Muscle of leg (tissue), 11 donors: ENCODE results near the gene IDI1. TPM values are rescaled to one million over a fixed set of nuclear protein-coding genes. Genes with fewer than 3 reads are reported as not detected.

Experiments
- DNase-seq: peaks from one replicate; pipeline ENCODE4 v3.0.0; 2013
- H3K27ac ChIP-seq: one replicate; pipeline ENCODE4 v1.5.1; 2013; ENCODE audit warnings: mild to moderate bottlenecking, low read length, control low read depth
- H3K27me3 ChIP-seq: one replicate; pipeline ENCODE4 v1.6.1; 2013; ENCODE audit warnings: low read length; ENCODE audit not compliant: control insufficient read depth, insufficient read depth
- H3K36me3 ChIP-seq: one replicate; pipeline ENCODE4 v1.6.1; 2013; ENCODE audit warnings: low read length; ENCODE audit not compliant: control insufficient read depth, insufficient read depth
- H3K4me1 ChIP-seq: one replicate; pipeline ENCODE4 v1.6.1; 2013; ENCODE audit warnings: low read length; ENCODE audit not compliant: control insufficient read depth, insufficient read depth
- H3K4me3 ChIP-seq: one replicate; pipeline ENCODE4 v1.5.1; 2013; ENCODE audit warnings: low read length, control low read depth
- H3K9me3 ChIP-seq: replicated peaks from 2 replicates; pipeline ENCODE4 v1.6.1; 2013; ENCODE audit warnings: low read depth, low read length; ENCODE audit not compliant: control insufficient read depth
- WGBS: methylation state at CpG from one replicate; pipeline ENCODE4 v1.1.5; 2013; ENCODE audit warnings: missing lambda C conversion rate; ENCODE audit not compliant: insufficient coverage; 5-methylcytosine and 5-hydroxymethylcytosine counted together
- polyA plus RNA-seq, 8 donors: library from polyadenylated mRNA; unstranded; fragments of 120-200 nt; gene quantifications; one replicate each; pipeline versions ENCODE4 v1.2.1 to v1.2.3, GENCODE V29; 2013; ENCODE audit warnings: inconsistent platforms in 1 of 8, low replicate concordance in 1 of 8; ENCODE audit not compliant: insufficient read length in 8 of 8, insufficient read depth in 1 of 8
- total RNA-seq: library from RNA; stranded (reverse); fragments of 120-200 nt; gene quantifications from one replicate; pipeline ENCODE4 v1.2.4, GENCODE V29; 2013

Gene IDI1
- total and polyA plus RNA-seq, 9 donors: 29.7 to 55.0 (median 43.9) TPM

DNA sequence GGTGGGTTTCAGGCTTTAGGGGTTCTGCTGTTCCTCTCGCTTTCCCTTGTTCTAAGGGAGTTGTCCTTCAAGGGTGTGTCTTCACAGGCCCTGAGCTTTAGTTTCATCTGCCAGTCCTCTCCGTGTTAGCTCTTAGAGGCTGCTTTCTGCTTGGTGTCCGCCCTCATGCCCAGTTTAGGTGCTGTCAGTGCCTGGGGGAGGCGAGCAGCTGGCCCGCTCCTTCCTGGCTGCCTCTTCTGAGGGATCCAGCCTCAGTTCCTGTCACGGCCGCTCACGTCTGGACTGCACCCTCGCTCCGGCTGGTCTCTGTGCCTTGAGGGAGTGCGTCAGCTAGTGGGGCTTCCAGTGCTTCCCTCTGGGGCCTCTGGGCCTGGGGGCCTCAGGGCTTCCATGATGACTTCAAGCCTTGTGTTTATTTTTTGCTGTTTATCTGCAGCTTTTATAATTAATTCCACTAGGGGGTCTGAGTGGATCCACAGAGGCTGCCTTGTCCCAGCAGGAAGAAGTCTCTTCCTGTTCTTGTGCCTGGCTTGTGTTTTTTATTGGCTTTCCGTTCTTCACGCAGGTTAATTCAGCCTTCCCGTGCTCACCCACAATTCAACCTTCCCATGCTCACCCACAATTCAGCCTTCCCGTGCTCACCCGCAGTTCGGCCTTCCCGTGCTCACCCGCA lies 40.2 kb upstream of the IDI1 start:
- no peaks in the 10 kb centered on the region for H3K27me3 ChIP-seq
- no peak overlapping the region for H3K27ac ChIP-seq
- peaks cover 76% of the 10 kb centered on the region for H3K36me3 ChIP-seq

DNA sequence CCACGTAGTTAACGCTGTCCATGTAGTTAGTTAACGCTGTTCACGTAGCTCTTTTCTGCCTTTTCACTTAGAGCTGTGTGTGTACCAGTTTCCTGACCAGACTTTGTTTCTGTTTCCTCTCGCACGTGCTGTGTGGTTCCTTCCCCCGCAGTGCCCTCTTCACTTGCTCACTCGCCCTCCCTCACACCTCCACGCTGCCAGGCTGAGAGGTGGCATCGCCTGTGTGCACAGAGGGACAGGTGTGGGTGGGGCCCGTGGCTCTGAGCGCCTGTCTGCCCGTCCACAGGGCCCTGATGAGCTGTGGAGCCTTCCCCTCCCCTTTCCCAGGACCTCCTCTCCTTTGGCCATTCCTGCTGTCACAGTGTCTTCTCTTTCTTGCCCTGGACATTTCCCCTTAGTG lies 37.9 kb upstream of the IDI1 start:
- Histone ChIP-seq H3K4me3 (no peak overlapping the region), H3K9me3 (no peaks in the 10 kb centered on the region), H3K36me3 (peaks cover 79% of the 10 kb centered on the region), H3K4me1 (no peaks in the 10 kb centered on the region), H3K27me3 (no peaks in the 10 kb centered on the region), H3K27ac (no peak overlapping the region)
- WGBS: 91% methylated on average over 12 of the region's 13 CpGs
- DNase-seq: no peak

More for the DNA sequence above, 40.2 kb upstream of the IDI1 start:
- WGBS: 83% methylated on average over 13 of the region's 19 CpGs
- DNase-seq: no peak
- Histone ChIP-seq H3K4me1 (no peaks in the 10 kb centered on the region), H3K9me3 (no peaks in the 10 kb centered on the region), H3K4me3 (no peak overlapping the region)

- Histone ChIP-seq H3K27me3 (no peaks in the 10 kb centered on the region), H3K9me3 (no peaks in the 10 kb centered on the region)
- 100% methylated on average over 3 of the region's 4 CpGs for WGBS
Measured at GRCh38 chr10:1085258-1085657, 36.3 kb upstream of the IDI1 start.

DNA sequence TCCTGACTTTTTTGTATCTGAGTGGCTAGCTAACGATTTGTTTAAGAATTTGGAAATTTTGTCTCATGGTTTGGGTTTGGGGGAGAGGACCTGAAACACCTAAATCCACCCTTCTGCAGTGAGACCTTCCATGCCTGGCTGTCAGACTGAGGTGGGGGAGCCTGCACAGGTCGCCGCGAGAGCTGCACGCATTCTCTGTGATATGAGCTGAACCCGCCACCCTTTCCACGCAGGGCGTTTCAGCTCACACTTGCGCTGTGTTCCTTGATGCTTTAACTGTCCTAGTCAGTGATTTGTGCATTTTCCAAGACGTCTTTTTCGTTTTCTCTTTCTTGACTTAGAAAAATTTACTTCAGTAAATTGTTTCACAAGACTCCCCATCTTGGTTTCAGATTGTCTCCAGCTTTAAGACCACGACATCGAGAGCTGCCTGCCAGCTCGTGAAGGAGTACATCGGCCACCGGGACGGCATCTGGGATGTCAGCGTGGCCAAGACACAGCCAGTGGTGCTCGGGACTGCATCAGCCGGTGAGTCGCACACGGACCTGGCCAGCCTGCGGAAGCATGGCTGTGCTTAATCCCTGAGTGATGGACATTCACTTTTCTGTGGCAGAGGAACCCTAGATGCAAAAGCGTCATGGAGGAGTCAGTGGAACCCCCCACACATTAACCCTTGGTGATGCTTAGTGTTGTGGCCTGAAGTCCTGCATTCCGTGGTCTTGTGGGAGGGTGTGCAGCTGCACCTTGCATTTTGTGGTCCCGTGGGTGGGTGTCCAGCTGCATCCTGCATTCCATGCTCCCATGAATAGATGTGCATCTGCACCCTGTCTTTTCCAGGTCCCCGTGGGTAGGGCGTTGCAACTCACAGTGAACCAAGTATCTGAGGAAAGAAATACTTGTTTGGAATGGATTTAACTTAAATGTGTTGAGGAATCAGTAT lies 35.4 kb upstream of the IDI1 start:
- peaks cover 72% of the 10 kb centered on the region for H3K36me3 ChIP-seq
- H3K4me1 ChIP-seq: no peaks in the 10 kb centered on the region
- WGBS: 91% methylated on average over 25 of the region's 28 CpGs
- H3K27me3 ChIP-seq: no peaks in the 10 kb centered on the region
- no peak for DNase-seq
- H3K9me3 ChIP-seq: no peaks in the 10 kb centered on the region
- H3K27ac ChIP-seq: no peak overlapping the region
- H3K4me3 ChIP-seq: no peak overlapping the region

More at GRCh38 chr10:1085258-1085657, 36.3 kb upstream of the IDI1 start:
- no peak overlapping the region for H3K27ac ChIP-seq
- no peak overlapping the region for H3K4me3 ChIP-seq
- H3K36me3 ChIP-seq: peaks cover 73% of the 10 kb centered on the region
- no peaks in the 10 kb centered on the region for H3K4me1 ChIP-seq
- DNase-seq: no peak

GRCh38 chr10:1083581-1083980 lies 34.7 kb upstream of the IDI1 start:
- WGBS: 83% methylated on average over 15 of the region's 17 CpGs
- H3K36me3 ChIP-seq: peaks cover 69% of the 10 kb centered on the region

DNA sequence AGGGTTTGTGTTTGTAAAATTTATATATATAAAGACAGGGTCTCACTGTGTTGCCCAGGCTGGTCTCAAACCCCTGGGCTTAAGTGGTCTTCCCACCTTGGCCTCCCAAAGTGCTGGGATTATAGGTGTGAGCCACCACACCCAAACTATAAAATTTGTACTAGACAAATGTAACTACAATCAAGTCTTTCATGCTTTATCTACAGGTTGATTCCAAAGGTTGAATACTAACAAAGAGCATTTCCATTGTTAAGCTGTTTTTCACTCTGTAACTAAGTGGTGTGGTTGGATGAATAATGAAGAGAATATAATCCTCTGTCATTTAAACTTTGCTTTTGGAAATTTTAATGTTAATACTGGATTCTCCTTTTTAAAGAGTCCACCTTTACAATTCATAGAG lies 29.7 kb upstream of the IDI1 start:
- Histone ChIP-seq H3K27ac (no peak overlapping the region), H3K4me3 (no peak overlapping the region), H3K36me3 (peaks cover 38% of the 10 kb centered on the region), H3K27me3 (no peaks in the 10 kb centered on the region), H3K4me1 (no peaks in the 10 kb centered on the region), H3K9me3 (no peaks in the 10 kb centered on the region)
- DNase-seq: no peak

More at GRCh38 chr10:1083581-1083980, 34.7 kb upstream of the IDI1 start:
- Histone ChIP-seq H3K27ac (no peak overlapping the region), H3K9me3 (no peaks in the 10 kb centered on the region), H3K4me1 (no peaks in the 10 kb centered on the region), H3K27me3 (no peaks in the 10 kb centered on the region), H3K4me3 (no peak overlapping the region)
- no peak for DNase-seq

GRCh38 chr10:1074748-1075308 lies 25.9 kb upstream of the IDI1 start:
- WGBS: 88% methylated on average over 16 of the region's 18 CpGs
- Histone ChIP-seq H3K36me3 (peaks cover 23% of the 10 kb centered on the region), H3K27me3 (no peaks in the 10 kb centered on the region), H3K27ac (no peak overlapping the region), H3K4me1 (no peaks in the 10 kb centered on the region), H3K9me3 (no peaks in the 10 kb centered on the region), H3K4me3 (no peak overlapping the region)
- no peak for DNase-seq

GRCh38 chr10:1074052-1074747 lies 25.3 kb upstream of the IDI1 start:
- no peaks in the 10 kb centered on the region for H3K27me3 ChIP-seq
- no peak for DNase-seq
- H3K27ac ChIP-seq: no peak overlapping the region
- WGBS: 94% methylated on average over 22 of the region's 24 CpGs
- H3K9me3 ChIP-seq: no peaks in the 10 kb centered on the region
- H3K4me1 ChIP-seq: no peaks in the 10 kb centered on the region
- H3K36me3 ChIP-seq: peaks cover 17% of the 10 kb centered on the region
- H3K4me3 ChIP-seq: no peak overlapping the region

DNA sequence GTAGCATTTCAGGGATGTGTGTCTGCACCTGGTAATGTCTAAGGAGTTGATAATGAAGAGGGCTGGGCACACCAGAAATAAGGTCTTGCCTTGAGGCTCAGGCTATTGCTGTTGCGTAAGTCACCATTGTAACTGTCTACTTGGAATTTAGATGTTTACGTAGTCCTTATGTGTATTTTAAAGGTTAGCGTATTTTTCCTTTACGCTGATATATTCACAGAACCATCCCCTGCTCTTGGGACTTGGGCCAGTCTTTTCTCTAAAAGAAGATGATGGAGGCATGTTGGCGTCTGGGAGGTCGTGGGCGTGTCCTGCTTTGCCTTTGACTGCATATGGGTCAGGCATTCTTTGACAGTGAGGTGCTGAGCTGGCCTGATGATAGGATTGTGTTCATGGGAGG lies 22.0 kb upstream of the IDI1 start:
- Histone ChIP-seq H3K4me1 (no peaks in the 10 kb centered on the region), H3K27ac (no peak overlapping the region), H3K36me3 (peaks cover 11% of the 10 kb centered on the region), H3K4me3 (no peak overlapping the region), H3K9me3 (no peaks in the 10 kb centered on the region), H3K27me3 (no peaks in the 10 kb centered on the region)
- WGBS: 75% methylated on average over 3 of the region's 7 CpGs
- DNase-seq: no peak
